Kidney epithelial cell (primary cell): ENCODE data around the gene RAB20. TPM values are rescaled to one million over a fixed set of nuclear protein-coding genes. Genes with fewer than 3 reads are reported as not detected.

Experiments used
- DNase-seq: peaks from one replicate; pipeline ENCODE4 v3.0.0-alpha.2; 2010; ENCODE audit warnings: low read depth
- H3K27me3 ChIP-seq: 2 replicates; pipeline ENCODE4 v1.6.0; 2011; ENCODE audit warnings: low read length; ENCODE audit not compliant: control insufficient read depth, insufficient read depth
- H3K36me3 ChIP-seq: 2 replicates; pipeline ENCODE4 v1.5.1; 2011; ENCODE audit warnings: low read length; ENCODE audit not compliant: control insufficient read depth, insufficient read depth
- H3K4me3 ChIP-seq: 2 replicates; pipeline ENCODE4 v1.5.1; 2011; ENCODE audit warnings: low read depth, mild to moderate bottlenecking, control low read depth, low read length
- total RNA-seq: library from RNA; depleted of rRNA; stranded (reverse); fragments of >200 nt; gene quantifications from 2 replicates; pipeline ENCODE4 v1.2.3, GENCODE V29; 2015
- TF ChIP-seq, protein P1 (sequence below): IDR thresholded peaks from 2 replicates; pipeline ENCODE4 v1.5.1; 2011; ENCODE audit warnings: mild to moderate bottlenecking, moderate library complexity, low read length, control low read depth, inconsistent platforms; ENCODE audit not compliant: insufficient read depth, poor library complexity, severe bottlenecking

The RAB20 gene
- total RNA-seq, 1 donor from 2014 or later, result 7.4 TPM

DNA sequence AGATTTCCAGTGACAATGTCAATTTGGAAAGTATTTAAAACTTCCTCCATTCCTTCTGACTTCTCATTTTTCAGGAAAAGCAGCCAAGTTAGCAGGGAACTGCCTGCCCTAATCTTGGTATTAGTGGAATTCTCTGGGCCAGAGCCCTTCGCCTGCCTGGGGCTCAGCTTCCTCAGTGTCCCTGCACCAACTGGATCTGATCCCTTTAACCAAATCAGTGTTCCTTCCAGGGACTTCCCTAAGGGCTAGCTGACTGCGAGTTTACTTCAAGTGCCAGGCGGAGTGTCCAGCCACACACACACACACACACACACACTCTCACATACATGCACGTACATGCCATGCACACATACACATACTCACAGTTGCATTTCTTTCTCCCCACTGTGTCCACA is 20.0 kb downstream of the RAB20 start:
- DNase-seq, result no peak

DNA sequence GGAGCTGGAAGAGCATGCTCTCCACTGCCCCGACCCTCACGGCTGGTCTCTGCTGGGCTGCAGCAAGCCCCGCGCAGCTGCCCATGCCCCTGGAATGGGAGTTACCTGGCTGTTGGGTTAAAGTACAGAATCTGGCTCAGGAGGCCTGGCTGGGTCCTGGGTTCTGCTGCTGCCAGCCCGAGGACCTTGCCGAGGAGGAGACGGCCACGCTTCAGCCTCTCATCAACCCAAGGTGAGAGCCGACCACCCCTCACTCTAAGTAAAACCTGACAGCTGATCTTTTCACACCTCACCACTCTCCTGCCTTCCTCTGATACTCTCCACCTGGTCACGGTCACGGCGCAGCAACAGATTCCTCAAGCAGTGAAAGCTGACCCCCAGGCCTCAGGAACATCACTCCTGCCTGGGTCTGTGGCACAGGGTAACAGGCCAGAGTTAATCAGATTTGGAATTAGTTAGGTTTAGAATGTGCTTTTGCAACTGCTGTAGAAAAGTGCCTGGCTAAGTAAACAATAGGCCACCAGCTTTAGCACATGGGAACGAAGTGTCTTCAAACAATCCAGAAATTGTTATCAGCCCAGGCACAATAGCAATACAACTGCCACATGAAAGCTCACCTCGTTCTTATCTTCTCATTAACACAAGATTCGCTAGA is 20.5 kb downstream of the RAB20 start:
- Histone ChIP-seq H3K27me3 (no peaks in the 10 kb centered on the region), H3K4me3 (no peak overlapping the region), H3K36me3 (no peaks in the 10 kb centered on the region)
- TF ChIP-seq, protein P1, sequence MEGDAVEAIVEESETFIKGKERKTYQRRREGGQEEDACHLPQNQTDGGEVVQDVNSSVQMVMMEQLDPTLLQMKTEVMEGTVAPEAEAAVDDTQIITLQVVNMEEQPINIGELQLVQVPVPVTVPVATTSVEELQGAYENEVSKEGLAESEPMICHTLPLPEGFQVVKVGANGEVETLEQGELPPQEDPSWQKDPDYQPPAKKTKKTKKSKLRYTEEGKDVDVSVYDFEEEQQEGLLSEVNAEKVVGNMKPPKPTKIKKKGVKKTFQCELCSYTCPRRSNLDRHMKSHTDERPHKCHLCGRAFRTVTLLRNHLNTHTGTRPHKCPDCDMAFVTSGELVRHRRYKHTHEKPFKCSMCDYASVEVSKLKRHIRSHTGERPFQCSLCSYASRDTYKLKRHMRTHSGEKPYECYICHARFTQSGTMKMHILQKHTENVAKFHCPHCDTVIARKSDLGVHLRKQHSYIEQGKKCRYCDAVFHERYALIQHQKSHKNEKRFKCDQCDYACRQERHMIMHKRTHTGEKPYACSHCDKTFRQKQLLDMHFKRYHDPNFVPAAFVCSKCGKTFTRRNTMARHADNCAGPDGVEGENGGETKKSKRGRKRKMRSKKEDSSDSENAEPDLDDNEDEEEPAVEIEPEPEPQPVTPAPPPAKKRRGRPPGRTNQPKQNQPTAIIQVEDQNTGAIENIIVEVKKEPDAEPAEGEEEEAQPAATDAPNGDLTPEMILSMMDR, result no peak
- no peak for DNase-seq

More for the DNA sequence above, 20.0 kb downstream of the RAB20 start:
- H3K27me3 ChIP-seq, result no peaks in the 10 kb centered on the region
- no peak overlapping the region for H3K4me3 ChIP-seq
- no peaks in the 10 kb centered on the region for H3K36me3 ChIP-seq
- TF ChIP-seq, protein P1, result no peak

DNA sequence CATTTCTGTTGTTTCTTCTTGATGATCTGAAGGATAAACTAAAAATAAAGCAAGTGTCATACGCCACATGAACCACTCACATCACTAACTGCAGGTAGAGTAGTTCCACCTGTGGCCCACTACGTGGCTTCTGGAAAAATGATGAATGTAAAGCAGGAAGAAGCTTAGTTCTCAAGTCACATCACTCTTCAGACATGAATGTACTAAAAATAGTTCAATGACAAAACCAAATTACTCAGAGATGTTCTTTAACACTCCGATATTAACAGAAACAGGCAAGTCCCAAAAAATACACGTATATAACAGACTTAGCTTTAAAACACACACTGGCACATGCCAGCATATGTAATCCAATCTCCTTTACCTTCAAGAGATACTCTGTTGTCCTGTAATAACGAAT is 21.6 kb downstream of the RAB20 start:
- Histone ChIP-seq H3K4me3 (no peak overlapping the region), H3K36me3 (no peaks in the 10 kb centered on the region), H3K27me3 (no peaks in the 10 kb centered on the region)
- TF ChIP-seq, protein P1, result no peak
- no peak for DNase-seq

DNA sequence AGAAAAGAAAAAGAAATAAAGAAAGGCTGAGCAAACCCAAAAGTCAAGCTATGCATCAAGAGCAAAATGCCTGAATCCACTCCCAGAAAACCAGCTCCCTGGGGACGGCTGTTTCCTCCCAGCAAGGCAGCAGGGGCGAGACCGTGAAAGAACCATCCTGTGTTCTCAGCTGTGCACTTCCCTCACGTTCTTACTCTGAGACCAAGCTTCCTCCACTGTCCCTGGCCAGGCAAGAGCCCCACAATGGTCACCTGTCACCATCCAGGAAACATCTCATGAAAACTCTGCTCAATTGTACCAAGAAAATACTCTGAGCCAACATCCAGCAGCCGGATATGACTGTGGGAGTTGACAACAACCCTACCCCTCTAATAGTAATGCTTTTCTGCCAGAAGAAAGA is 22.9 kb downstream of the RAB20 start:
- TF ChIP-seq, protein P1, result no peak
- Histone ChIP-seq H3K4me3 (no peak overlapping the region), H3K36me3 (no peaks in the 10 kb centered on the region), H3K27me3 (no peaks in the 10 kb centered on the region)
- DNase-seq, result no peak

DNA sequence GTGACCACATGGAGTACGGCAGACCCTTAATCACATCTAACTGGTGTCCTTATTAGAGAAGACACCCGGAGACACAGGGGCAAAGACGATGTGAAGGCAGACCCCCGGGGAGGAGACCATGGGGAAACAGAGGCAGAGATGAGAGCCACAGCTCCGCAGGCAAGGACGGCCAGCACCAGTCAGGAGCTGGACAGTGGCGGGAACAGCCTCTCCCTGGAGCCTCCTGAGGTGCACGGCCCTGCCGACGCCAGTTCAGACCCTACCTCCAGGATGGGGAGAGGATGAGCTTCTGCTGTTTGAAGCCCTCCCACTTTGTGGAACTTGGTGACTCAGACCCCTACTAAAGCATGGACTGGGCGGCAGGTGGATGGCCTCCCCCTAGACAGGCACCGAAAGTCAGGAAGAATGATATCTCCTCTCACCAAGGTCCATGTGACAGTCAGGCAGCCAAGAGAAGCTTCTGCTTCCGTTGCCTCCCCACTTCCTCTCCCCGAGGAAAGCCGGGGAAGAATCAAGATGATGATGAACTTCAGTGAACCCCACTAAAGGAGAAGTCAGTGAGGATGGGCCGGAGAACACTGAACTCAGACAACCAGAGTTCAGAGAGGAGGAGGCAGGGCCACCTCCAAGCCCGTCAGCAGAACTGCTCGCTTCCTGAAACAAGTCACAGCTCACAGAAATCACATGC is 25.4 kb downstream of the RAB20 start:
- H3K4me3 ChIP-seq, result no peak overlapping the region
- no peak for DNase-seq
- no peaks in the 10 kb centered on the region for H3K27me3 ChIP-seq
- no peaks in the 10 kb centered on the region for H3K36me3 ChIP-seq
- TF ChIP-seq, protein P1, result no peak
